BLaER1 treated with 17β-estradiol and CSF1 and Interleukin-3, amounts not matched to agents 10 nM and 100 nM (cell line): ENCODE results near the gene ZNFX1.

ENCODE experiments used
- H3K27ac ChIP-seq, 11 experiments: shearing (Covaris generic); formaldehyde crosslinking; 2 replicates each; pipeline ENCODE4 v1.8.1; 2022
- H3K27me3 ChIP-seq, 11 experiments: shearing (Covaris generic); formaldehyde crosslinking; 2 replicates each; pipeline ENCODE4 v1.8.1; 2022
- H3K36me3 ChIP-seq, 11 experiments: shearing (Covaris generic); formaldehyde crosslinking; 2 replicates each; pipeline ENCODE4 v1.8.1; 2022
- H3K4me1 ChIP-seq, 10 experiments: shearing (Covaris generic); formaldehyde crosslinking; 2 replicates each; pipeline ENCODE4 v1.8.1; 2022
- H3K4me2 ChIP-seq, 11 experiments: shearing (Covaris generic); formaldehyde crosslinking; 2 replicates each; pipeline ENCODE4 v1.8.1; 2022
- H3K4me3 ChIP-seq, 10 experiments: shearing (Covaris generic); formaldehyde crosslinking; 2 replicates each; pipeline ENCODE4 v1.8.1; 2022
- H3K9ac ChIP-seq, 11 experiments: shearing (Covaris generic); formaldehyde crosslinking; 2 replicates each; pipeline ENCODE4 v1.8.1; 2022
- H3K9me3 ChIP-seq, 11 experiments: shearing (Covaris generic); formaldehyde crosslinking; replicated peaks in 1 of 11; 2 replicates each; pipeline ENCODE4 v1.8.1; 2022
- H4K20me1 ChIP-seq, 11 experiments: shearing (Covaris generic); formaldehyde crosslinking; 2 replicates each; pipeline ENCODE4 v1.8.1; 2022
- Cebpa-rat ChIP-seq, 11 experiments: shearing (Covaris generic); IDR thresholded peaks; 2 replicates each; pipeline ENCODE4 v1.8.1; 2022

The ZNFX1 gene

GRCh38 chr20:49279677-49280462 is 2.0 kb upstream of the ZNFX1 start:
- H3K4me3 ChIP-seq = peak overlapping the region; percentile 76 to 98 (median 90)
- peaks cover 69 to 73% (median 71%) of the 10 kb centered on the region in 11 experiments for H3K36me3 ChIP-seq
- H4K20me1 ChIP-seq = peaks cover 71 to 89% (median 79%) of the 10 kb centered on the region in 11 experiments
- peaks cover 55 to 60% (median 58%) of the 10 kb centered on the region in 11 experiments for H3K9me3 ChIP-seq
- H3K4me2 ChIP-seq = peak overlapping the region; percentile 76 to 92 (median 88)
- no peak for TF ChIP-seq Cebpa-rat (IDR thresholded peaks at IDR 0.05)
- no peaks in the 10 kb centered on the region for H3K27me3 ChIP-seq
- H3K9ac ChIP-seq = peak overlapping the region; percentile 93 to 100 (median 97)
- H3K4me1 ChIP-seq = peaks cover 40 to 63% (median 54%) of the 10 kb centered on the region in 10 experiments
- H3K27ac ChIP-seq = peak overlapping the region; percentile 91 to 99 (median 97)

DNA sequence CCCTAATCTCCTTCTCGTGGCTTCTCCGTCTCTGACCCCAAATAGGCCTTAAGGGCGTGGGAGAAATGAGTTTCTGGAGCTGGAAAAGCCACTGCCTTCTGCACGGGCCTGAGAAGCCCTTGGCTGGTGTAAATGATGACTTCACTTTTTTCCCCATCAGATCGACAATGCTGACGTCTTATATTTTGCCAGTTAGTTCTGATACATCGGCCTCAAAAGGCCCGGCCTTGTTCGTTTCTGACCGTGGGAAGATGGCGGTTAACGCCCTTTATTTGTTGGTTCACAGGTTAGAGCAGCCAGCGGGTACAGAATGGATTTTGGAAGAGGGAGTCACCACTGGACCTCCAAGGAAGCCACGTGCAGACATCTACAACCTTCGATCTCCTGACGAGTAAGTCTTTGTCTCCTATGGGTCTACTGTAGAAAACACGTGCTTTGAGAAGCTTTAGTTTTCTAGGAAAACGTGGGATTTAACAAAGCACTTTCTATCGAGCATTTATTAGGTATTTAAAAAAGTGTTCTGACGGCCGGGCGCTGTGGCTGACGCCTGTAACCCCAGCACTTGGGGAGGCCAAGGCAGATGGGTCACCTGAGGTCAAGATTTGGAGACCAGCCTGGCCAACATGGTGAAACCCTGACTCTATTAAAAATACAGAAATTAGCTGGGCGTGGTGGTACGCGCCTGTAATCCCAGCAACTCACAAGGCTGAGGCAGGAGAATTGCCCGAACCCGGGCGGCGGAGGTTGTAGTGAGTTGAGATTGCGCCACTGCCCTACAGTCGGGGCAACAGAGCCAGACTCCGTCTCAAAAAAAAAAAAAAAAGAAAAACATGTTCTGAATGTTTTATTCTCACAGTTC is 1.2 kb upstream of the ZNFX1 start:
- Histone ChIP-seq H3K9me3 (peaks cover 49 to 51% (median 50%) of the 10 kb centered on the region in 11 experiments), H3K4me1 (peaks cover 43 to 62% (median 49%) of the 10 kb centered on the region in 10 experiments), H3K27me3 (no peaks in the 10 kb centered on the region), H3K27ac (peak overlapping the region; percentile 91 to 99 (median 97)), H3K4me2 (peak overlapping the region; percentile 76 to 92 (median 88)), H3K4me3 (peak overlapping the region; percentile 76 to 98 (median 90)), H4K20me1 (peaks cover 66 to 87% (median 76%) of the 10 kb centered on the region in 11 experiments), H3K36me3 (peaks cover 64 to 73% (median 68%) of the 10 kb centered on the region in 11 experiments), H3K9ac (peak overlapping the region; percentile 93 to 100 (median 97))
- TF ChIP-seq Cebpa-rat (IDR thresholded peaks at IDR 0.05) = peak in 2 of 11 experiments; percentile 26 to 29; a peak in 2 of 22 replicates

DNA sequence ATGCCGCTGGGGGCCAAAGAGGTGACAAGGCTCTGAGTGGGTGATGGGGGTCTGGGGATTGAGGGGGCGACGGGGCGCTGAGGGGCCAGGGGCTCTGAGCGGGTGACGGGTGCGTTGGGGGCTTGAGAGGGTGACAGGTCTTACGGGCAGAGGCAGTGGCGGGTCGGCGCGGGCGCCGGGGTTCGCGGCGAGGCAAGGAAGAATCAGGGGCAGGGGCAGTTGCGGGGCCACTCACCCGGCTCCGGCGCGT is 146 bp downstream of the ZNFX1 start:
- Histone ChIP-seq H3K9ac (peak overlapping the region; percentile 93 to 100 (median 97)), H3K27ac (peak overlapping the region; percentile 91 to 99 (median 97)), H3K36me3 (peaks cover 64 to 73% (median 68%) of the 10 kb centered on the region in 11 experiments), H3K4me2 (peak overlapping the region; percentile 82 to 96 (median 91); a peak in 21 of 22 replicates), H3K4me1 (peaks cover 31 to 62% (median 42%) of the 10 kb centered on the region in 10 experiments), H3K9me3 (peaks cover 35 to 38% (median 37%) of the 10 kb centered on the region in 11 experiments), H4K20me1 (peaks cover 59 to 87% (median 76%) of the 10 kb centered on the region in 11 experiments; a peak in 21 of 22 replicates), H3K27me3 (no peaks in the 10 kb centered on the region), H3K4me3 (peak overlapping the region; percentile 76 to 98 (median 90))
- no peak for TF ChIP-seq Cebpa-rat (IDR thresholded peaks at IDR 0.05)

DNA sequence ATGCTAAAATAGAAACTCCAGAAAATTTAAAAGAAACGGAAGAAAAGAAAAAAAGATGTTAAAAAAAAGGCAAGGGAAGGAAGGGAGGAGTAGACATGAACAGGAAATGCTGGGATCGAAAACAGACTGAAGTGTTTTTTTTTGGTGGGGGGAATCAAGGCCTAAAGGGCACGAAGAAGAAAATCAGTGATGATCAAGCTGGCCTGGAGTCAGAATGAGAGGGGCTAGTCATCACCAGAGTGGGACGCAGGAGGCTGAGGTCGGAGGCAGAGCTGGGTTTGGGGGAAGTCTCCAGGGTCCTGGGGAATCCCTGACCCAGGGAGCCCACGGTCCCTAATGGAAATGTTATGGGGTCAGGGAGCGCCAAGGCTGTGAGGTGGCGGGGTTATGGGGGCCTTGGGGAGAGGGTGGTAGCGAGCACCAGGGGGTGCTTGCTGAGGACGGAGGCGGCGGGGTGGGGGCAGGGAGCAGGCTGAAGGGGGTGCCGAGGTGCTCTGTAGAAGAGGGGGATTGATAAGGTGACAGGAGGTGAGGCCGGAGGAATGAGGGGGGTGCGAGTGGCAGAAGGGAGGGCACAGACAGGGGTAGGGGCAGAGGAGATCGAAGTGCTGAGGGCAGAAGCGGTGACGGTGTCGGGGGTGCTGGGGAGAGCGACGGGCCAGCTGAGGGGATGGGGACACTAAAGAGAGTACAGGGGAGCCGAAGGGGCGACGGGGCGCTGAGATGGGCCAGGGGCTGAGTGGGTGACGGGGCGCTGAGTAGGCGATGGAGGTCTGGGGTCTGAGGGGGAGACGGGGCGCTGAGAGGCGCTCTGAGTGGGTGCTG is 684 bp downstream of the ZNFX1 start:
- Histone ChIP-seq H3K9ac (peak overlapping the region; percentile 93 to 100 (median 97)), H3K27me3 (no peaks in the 10 kb centered on the region), H3K27ac (peak overlapping the region; percentile 91 to 99 (median 97)), H3K36me3 (peaks cover 64 to 73% (median 68%) of the 10 kb centered on the region in 11 experiments), H4K20me1 (peaks cover 59 to 87% (median 75%) of the 10 kb centered on the region in 11 experiments; a peak in 21 of 22 replicates), H3K4me3 (peak overlapping the region; percentile 76 to 98 (median 90)), H3K9me3 (peaks cover 30 to 33% (median 31%) of the 10 kb centered on the region in 11 experiments), H3K4me2 (peak overlapping the region; percentile 82 to 96 (median 91)), H3K4me1 (peaks cover 26 to 60% (median 37%) of the 10 kb centered on the region in 10 experiments)
- TF ChIP-seq Cebpa-rat (IDR thresholded peaks at IDR 0.05) = no peak

DNA sequence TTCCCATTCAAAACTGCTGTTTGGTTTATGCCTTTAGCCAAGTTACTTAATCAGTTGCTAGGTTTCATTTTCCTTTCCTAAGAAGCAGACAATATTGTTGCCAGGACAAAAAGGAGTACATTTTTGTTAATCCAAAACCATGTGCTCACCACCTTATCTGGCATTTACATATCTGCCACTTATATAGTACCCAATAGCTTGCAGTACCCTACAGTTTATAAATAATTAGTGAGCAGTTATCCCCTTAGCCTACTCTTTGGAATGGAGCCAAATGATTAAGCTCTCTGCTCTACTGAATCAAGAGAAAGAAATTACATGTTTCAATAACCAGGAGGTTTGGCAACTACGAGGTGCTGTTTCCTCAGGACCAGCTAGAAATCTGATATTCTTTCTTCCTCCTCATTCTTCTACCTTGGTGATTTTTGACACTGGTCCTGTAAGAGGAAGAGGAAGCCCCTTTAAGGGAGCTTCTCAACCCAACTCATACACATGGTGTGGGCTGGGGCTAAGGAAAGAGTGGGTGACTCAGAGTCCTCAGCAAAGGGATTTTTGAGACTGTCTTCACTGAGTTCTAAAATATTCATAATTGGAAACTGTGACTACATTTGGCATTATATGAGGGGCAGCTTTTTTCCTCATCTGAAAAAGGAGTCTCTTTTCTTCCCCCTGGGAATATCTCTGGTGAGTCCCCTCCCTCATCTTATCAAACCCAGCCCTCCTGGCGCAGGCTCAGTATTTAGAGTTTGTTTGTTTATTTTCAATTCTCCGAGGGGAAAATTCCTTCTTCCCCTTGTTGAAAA is 1.5 kb downstream of the ZNFX1 start:
- Histone ChIP-seq H3K27ac (peak overlapping the region; percentile 91 to 99 (median 97)), H3K9me3 (peaks cover 23 to 29% (median 26%) of the 10 kb centered on the region in 11 experiments), H3K9ac (peak overlapping the region; percentile 93 to 100 (median 97)), H3K4me1 (peaks cover 18 to 54% (median 29%) of the 10 kb centered on the region in 10 experiments), H3K4me3 (peak overlapping the region; percentile 76 to 98 (median 90)), H4K20me1 (peaks cover 54 to 87% (median 75%) of the 10 kb centered on the region in 11 experiments), H3K27me3 (no peaks in the 10 kb centered on the region), H3K4me2 (peak overlapping the region; percentile 82 to 96 (median 91)), H3K36me3 (peaks cover 64 to 73% (median 68%) of the 10 kb centered on the region in 11 experiments)
- peak in 3 of 11 experiments; percentile 26 to 70 (median 35); a peak in 3 of 22 replicates for TF ChIP-seq Cebpa-rat (IDR thresholded peaks at IDR 0.05)

GRCh38 chr20:49275636-49276035 is 2.2 kb downstream of the ZNFX1 start:
- no peak for TF ChIP-seq Cebpa-rat (IDR thresholded peaks at IDR 0.05)
- H3K36me3 ChIP-seq = peaks cover 64 to 73% (median 68%) of the 10 kb centered on the region in 11 experiments
- peaks cover 54 to 87% (median 75%) of the 10 kb centered on the region in 11 experiments for H4K20me1 ChIP-seq
- peak overlapping the region; percentile 82 to 96 (median 91) for H3K4me2 ChIP-seq
- no peaks in the 10 kb centered on the region for H3K27me3 ChIP-seq
- peaks cover 16 to 29% (median 26%) of the 10 kb centered on the region in 11 experiments for H3K9me3 ChIP-seq
- peaks cover 14 to 59% (median 24%) of the 10 kb centered on the region in 10 experiments for H3K4me1 ChIP-seq
- H3K9ac ChIP-seq = peak overlapping the region; percentile 93 to 100 (median 97); a peak in 20 of 22 replicates
- peak overlapping the region in 10 of 11 experiments; percentile 4 to 99 (median 97); a peak in 17 of 22 replicates for H3K27ac ChIP-seq
- peak overlapping the region; percentile 76 to 98 (median 90); a peak in 18 of 20 replicates for H3K4me3 ChIP-seq

DNA sequence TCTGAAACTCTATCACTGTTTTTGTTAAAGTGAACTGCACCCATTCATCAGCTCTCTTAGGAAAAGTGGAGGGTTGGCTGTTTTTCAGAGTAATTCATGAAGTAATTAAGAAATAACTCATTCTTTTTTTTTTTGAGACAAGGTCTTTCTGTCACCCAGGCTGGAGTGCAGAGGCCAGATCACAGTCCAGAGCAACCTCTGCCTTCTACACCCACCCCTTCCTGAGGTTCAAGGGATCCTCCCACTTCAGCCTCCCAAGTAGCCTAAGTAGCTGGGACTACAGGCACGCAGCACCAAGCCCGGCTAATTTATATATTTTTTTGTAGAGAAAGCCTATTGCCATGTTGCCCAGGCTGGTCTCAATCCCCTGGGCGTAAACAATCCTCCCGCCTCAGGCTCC is 2.6 kb downstream of the ZNFX1 start:
- Histone ChIP-seq H3K9ac (peak overlapping the region; percentile 93 to 100 (median 97); a peak in 10 of 22 replicates), H3K27me3 (no peaks in the 10 kb centered on the region), H3K4me1 (peaks cover 18 to 59% (median 23%) of the 10 kb centered on the region in 10 experiments), H3K36me3 (peaks cover 64 to 73% (median 68%) of the 10 kb centered on the region in 11 experiments), H3K4me3 (peak overlapping the region in 7 of 10 experiments; percentile 87 to 98 (median 91); a peak in 8 of 20 replicates), H3K9me3 (peaks cover 12 to 29% (median 26%) of the 10 kb centered on the region in 11 experiments), H3K4me2 (peak overlapping the region; percentile 82 to 96 (median 91)), H3K27ac (peak overlapping the region in 8 of 11 experiments; percentile 4 to 99 (median 97); a peak in 7 of 22 replicates), H4K20me1 (peaks cover 54 to 87% (median 75%) of the 10 kb centered on the region in 11 experiments)
- no peak for TF ChIP-seq Cebpa-rat (IDR thresholded peaks at IDR 0.05)
